ENCODE results near the gene VPS26C. TPM values are rescaled to one million over a fixed set of nuclear protein-coding genes. Genes with fewer than 3 reads are reported as not detected.

Gene VPS26C
- total RNA-seq, 1 donor from 2014 or later = 72.6 TPM

GRCh38 chr21:37266515-37267221, 466 bp downstream of the VPS26C start:
- intact Hi-C loops (cut with micrococcal nuclease) = loop anchor here (1.0 to 10.0 kb wide), 7 partner anchors 8 to 298 kb away; partner anchors contain the start of genes DYRK1A, PIGP and TTC3

- intact Hi-C loops (cut with micrococcal nuclease) = loop anchor here (10.0 kb wide), 1 partner anchor 170 kb away; no protein-coding TSS in a partner anchor
Measured at GRCh38 chr21:37264808-37265207, 2.3 kb downstream of the VPS26C start.

DNA sequence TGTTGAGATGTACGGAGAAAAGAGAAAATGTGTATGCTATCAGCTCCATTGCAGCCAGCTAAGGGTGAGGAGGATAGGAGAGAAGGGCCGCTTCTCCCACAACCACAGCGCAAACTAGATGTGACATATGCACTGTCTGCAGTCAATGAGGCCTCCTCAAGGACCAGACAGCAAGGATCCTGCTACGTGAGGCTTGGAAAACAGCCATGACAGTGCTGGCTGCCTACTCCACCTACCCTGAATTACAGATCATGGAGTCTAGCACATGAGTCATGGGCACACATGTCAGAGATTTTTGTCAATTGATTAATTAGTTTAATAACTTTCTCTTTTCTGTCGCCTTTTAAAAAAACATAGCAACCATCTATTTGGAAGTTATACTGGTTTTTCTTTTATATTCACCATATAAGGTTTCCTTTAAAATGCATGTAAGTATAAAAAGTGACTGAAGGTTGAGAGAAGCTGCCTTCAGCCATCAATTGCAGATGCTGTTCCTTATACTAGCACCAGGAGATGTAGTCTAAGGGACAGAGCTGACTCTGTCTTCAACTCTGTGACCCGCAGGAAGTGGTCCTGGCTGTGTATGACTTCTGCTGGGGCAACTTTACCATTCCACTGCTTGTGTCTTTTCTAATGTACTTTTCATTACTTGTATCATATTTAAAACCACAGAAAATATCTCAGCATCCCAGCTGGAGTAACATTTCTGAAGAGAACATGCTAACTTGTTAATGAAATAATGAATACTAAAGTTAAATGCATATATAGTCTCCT, 3.1 kb downstream of the VPS26C start:
- intact Hi-C loops (cut with micrococcal nuclease) = loop anchor here (10.0 kb wide), 1 partner anchor 171 kb away; no protein-coding TSS in a partner anchor

GRCh38 chr21:37259426-37259825, 7.7 kb downstream of the VPS26C start:
- intact Hi-C loops (cut with micrococcal nuclease) = loop anchor here (2.0 kb wide), 1 partner anchor 107 kb away; the partner anchor contains the start of gene DYRK1A

GRCh38 chr21:37257967-37258877, 8.9 kb downstream of the VPS26C start:
- intact Hi-C loops (cut with micrococcal nuclease) = loop anchor here (1.0 to 2.0 kb wide), 3 partner anchors 9 to 109 kb away; partner anchors contain the start of genes DYRK1A and VPS26C

GRCh38 chr21:37257511-37257966, 9.6 kb downstream of the VPS26C start:
- intact Hi-C loops (cut with micrococcal nuclease) = no loop called here

- intact Hi-C loops (cut with micrococcal nuclease) = no loop called here
Measured at GRCh38 chr21:37253991-37254390, 13.1 kb downstream of the VPS26C start.

GRCh38 chr21:37251294-37251634, 15.9 kb downstream of the VPS26C start:
- intact Hi-C loops (cut with micrococcal nuclease) = no loop called here

GRCh38 chr21:37249112-37249904, 17.8 kb downstream of the VPS26C start:
- intact Hi-C loops (cut with micrococcal nuclease) = no loop called here

DNA sequence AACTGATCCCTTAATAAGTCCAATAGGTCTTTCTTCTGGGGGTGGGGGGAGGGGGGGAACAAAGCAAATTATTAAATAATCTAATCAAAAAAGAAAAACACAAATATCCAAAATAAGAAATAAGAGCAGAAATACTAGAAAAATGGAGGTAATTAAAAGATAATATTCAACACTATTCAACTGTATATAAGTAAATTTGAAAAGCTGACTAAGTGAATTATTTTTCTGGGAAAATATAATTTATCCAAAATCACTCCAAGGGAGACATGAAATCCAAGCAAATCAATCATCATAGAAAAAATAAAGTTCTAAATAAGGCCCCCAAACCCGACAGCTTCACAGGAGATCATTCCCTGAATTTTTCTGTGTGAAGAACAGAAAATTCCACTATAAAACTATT, 18.8 kb downstream of the VPS26C start:
- intact Hi-C loops (cut with micrococcal nuclease) = no loop called here

- intact Hi-C loops (cut with micrococcal nuclease) = no loop called here
Measured at GRCh38 chr21:37245151-37245550, 22.0 kb downstream of the VPS26C start.

GRCh38 chr21:37244501-37245095, 22.5 kb downstream of the VPS26C start:
- intact Hi-C loops (cut with micrococcal nuclease) = no loop called here

DNA sequence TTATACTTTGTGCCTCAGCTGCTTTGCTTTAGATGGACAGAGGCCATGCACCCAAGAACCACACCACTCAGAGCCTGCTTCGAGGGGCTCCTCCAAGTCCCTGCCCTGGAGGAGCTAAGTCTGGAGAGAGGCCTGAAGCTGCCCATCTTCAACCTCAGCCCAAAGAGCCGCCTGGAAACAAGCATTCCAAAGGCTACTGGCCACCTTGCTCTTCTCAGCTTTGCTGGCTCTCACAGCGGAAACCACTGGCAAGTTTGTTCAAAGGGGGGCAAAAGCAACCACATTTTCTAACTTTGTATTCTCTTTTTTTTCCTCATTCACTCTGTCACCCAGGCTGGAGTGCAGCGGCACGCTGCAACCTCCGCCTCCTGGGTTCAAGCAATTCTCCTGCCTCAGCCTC, 23.2 kb downstream of the VPS26C start:
- intact Hi-C loops (cut with micrococcal nuclease) = no loop called here

GRCh38 chr21:37241426-37241825, 25.7 kb downstream of the VPS26C start:
- intact Hi-C loops (cut with micrococcal nuclease) = no loop called here

DNA sequence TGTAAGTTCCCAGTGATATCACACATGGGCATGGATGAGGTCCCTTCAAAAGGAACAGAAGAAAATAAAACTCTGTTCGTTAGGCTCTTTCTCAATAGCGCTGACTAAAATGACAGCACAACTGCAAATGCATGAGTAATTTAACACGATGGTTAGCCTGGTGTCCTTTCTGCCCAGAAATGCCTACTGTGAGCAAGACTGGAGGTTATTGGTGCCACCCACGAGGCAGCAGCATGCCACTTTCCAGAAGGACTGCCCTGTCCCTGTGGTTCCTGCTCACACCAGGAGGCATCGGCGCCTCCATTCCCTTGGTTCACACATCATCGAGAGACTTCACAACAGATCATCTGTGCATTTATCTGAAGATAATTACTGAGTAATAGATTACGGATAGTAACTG, 26.2 kb downstream of the VPS26C start:
- intact Hi-C loops (cut with micrococcal nuclease) = no loop called here

GRCh38 chr21:37237764-37238163, 29.4 kb downstream of the VPS26C start:
- intact Hi-C loops (cut with micrococcal nuclease) = no loop called here

- intact Hi-C loops (cut with micrococcal nuclease) = no loop called here
Measured at GRCh38 chr21:37237346-37237745, 29.8 kb downstream of the VPS26C start.

DNA sequence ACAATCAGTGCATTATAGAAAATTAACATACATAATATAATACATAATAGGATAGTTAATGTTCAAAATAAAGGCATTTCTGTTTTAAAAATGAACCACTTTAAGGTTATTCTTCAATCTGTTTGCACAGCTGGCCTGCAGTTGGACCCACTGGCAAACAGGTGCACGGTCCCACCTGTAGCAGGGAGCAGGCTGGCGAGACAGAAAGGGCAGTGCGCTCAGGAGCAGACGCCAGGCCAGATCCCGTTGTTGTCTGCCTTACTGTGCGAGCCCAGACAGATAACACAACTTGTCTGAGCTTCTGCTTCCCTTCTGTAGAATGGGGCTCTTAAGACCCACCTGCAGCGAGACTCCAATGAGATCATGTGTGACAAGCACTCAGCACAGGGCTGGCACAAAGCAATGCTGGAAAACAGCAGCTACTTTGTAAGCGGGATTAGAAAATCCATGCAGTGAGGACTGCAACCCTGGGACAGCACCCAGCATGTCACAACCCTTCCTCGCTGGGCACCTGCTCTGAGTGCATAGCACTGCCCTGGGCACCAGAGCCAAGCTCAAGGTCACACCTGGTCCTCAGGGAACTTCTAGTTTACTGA, 33.5 kb downstream of the VPS26C start:
- intact Hi-C loops (cut with micrococcal nuclease) = no loop called here

DNA sequence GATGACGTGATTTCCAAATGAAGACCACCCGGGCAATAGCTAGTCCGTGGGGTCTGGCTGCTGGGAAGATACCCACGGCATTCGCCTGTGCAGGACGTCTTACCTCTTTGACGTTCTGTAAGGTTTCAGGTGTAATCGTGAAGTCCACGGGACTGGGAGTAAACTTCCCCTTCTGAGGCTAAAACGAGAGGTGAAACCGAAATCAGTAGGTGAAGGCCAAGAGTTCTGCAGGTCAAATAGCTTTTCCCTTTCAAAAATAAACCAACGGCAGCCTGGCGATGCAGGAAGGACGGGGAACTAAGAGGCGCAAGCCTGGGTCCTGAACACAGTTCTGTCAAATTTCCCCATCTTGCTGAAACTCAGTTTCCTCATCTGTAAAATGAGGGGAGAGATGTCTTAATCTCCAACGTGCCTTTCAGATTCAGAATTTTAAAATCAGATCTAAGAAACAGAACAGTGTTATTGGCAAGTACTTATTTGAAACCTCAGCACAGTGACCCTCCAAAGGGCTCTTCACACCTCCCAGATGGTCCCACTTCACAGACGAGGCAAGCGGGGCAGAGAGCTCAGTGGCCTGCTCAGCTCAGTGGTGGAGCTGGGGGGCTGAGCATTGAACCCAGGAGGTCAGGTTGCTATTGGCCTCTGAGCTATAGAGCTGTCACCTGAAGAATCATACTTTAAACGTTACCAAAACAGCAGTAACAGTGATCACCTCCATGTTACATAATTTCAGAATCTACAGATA, 34.7 kb downstream of the VPS26C start:
- intact Hi-C loops (cut with micrococcal nuclease) = no loop called here

Data from T-helper 2 cell treated with Interferon-gamma antibody and Interleukin-4, amounts not matched to agents 100 ng/mL and 5 ng/mL, for 36 hours (primary cell).